Gastrocnemius medialis (tissue), 4 donors: Measurements from ENCODE around the gene LPAR2.

Source experiments
- POLR2A ChIP-seq, 2 donors: fragments of 450-650 bp; IDR thresholded peaks; one replicate each; pipeline ENCODE4 v1.6.1; 2017; ENCODE audit warnings: antibody characterized with exemption in 2 of 2, mild to moderate bottlenecking in 2 of 2, moderate library complexity in 2 of 2
- TF ChIP-seq, protein P1 (sequence below), 5 experiments: fragments of 450-650 bp in 3 of 5; fragments of 200-600 bp in 2 of 5; sonication (generic) in 2 of 5; IDR thresholded peaks in 4 of 5; conservative IDR thresholded peaks in 1 of 5; 1 replicate in 4 of 5; 2 replicates in 1 of 5; pipeline ENCODE4 v1.5.1; 2016 to 2019; ENCODE audit warnings: antibody characterized with exemption in 5 of 5, mild to moderate bottlenecking in 3 of 5, moderate library complexity in 3 of 5

DNA sequence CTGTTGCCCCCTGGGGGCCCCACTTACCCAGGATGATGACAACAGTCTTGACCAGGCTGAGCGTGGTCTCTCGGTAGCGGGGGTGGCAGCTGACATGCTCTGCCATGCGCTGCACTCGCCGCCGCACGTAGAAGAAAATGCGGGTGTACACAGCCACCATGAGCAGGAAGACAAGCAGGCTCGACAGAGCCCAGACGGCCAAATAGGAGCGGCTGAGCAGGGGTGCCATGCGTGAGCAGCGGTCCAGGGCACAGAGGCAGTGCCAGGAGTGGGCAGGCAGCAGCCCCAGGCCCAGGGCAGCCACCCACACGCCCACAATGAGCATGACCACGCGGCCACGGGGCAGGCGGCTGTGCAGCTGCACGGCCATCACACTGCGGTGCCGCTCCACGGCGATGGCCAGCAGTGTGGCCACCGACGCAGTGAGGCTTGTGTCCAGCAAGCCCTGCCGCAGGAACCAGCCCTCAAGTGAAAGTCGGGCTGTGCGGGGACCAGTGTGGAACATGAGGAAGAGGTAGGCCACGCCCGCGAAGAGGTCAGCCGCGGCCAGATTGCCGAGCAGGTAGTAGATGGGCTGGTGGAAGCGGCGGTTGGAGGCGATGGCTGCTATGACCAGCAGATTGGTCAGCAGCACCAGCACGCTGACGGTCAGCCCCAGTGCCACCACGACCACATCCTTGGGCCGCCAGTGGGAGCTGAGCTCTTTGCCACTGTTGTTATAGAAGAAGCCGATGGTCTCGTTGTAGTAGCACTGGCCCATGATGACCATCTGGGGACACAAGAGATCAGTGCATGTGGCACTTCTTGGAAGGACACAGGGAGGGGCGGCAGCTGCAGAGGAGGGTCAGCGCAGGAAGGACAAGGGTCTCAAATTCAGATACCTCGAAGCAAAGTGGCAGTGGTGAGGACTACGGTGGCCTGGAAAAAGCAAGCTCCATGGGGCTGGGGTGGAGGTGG lies 1.2 kb downstream of the LPAR2 start:
- TF ChIP-seq, protein P1, sequence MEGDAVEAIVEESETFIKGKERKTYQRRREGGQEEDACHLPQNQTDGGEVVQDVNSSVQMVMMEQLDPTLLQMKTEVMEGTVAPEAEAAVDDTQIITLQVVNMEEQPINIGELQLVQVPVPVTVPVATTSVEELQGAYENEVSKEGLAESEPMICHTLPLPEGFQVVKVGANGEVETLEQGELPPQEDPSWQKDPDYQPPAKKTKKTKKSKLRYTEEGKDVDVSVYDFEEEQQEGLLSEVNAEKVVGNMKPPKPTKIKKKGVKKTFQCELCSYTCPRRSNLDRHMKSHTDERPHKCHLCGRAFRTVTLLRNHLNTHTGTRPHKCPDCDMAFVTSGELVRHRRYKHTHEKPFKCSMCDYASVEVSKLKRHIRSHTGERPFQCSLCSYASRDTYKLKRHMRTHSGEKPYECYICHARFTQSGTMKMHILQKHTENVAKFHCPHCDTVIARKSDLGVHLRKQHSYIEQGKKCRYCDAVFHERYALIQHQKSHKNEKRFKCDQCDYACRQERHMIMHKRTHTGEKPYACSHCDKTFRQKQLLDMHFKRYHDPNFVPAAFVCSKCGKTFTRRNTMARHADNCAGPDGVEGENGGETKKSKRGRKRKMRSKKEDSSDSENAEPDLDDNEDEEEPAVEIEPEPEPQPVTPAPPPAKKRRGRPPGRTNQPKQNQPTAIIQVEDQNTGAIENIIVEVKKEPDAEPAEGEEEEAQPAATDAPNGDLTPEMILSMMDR (IDR thresholded peaks at IDR 0.05 in 4 of 5, conservative IDR thresholded peaks at IDR 0.05 in 1 of 5) = no peak
- no peak for TF ChIP-seq POLR2A (IDR thresholded peaks at IDR 0.05)
